HepG2 (cell line): ENCODE measurements around the gene CASZ1. TPM values are rescaled to one million over a fixed set of nuclear protein-coding genes. Genes with fewer than 3 reads are reported as not detected.

ENCODE experiments used
- ATAC-seq: fragments of 200-7000 bp; cut with Tn5 transposase; 3 replicates; pipeline ENCODE4 v1.9.1; 2020; ENCODE audit warnings: mild to moderate bottlenecking, moderate library complexity
- BruUV-seq: library from RNA; stranded (reverse); fragments of 400-500 nt; replicated peaks from 2 replicates; lab custom pipeline; 2021; lab: Mats Ljungman, UMichigan
- CTCF ChIA-PET: fragments of 300-600 bp; formaldehyde crosslinking; extraction: SDS; loops from one replicate; lab custom pipeline; 2021; ENCODE audit warnings: low total read pairs, inconsistent platforms, low intra/inter-chr PET ratio; lab: Yijun Ruan, JAX
- POLR2A ChIA-PET: fragments of 350-600 bp; sonication (Branson Sonifier 250); formaldehyde crosslinking; loops from one replicate; lab custom pipeline; 2020; ENCODE audit warnings: antibody characterized with exemption, inconsistent platforms; lab: Yijun Ruan, JAX
- DNase-seq: peaks from one replicate; pipeline ENCODE4 v3.0.0-alpha.2; 2015; ENCODE audit warnings: low spot score
- FAIRE-seq: peaks from 3 replicates; lab custom pipeline; 2011; peaks lifted over from hg19 to GRCh38; lab: Jason Lieb, UNC
- H2AFZ ChIP-seq: one replicate; pipeline ENCODE4 v1.6.1; 2011; ENCODE audit warnings: low read length, inconsistent platforms
- H3K27ac ChIP-seq: fragments of 300-600 bp; 3 replicates; pipeline ENCODE4 v1.8.0; 2011; ENCODE audit warnings: mixed run types, mild to moderate bottlenecking, mixed read lengths, low read length, inconsistent platforms; ENCODE audit not compliant: insufficient read depth; ENCODE audit errors: extremely low read length
- H3K27me3 ChIP-seq, 2 experiments: fragments of 200-600 bp in 1 of 2; 2 replicates in 1 of 2; 3 replicates in 1 of 2; pipeline versions ENCODE4 v1.6.0 to v1.8.0; 2011; ENCODE audit warnings: low read length in 2 of 2, mild to moderate bottlenecking in 2 of 2, moderate library complexity in 2 of 2, inconsistent platforms in 1 of 2; ENCODE audit not compliant: insufficient read depth in 2 of 2, control insufficient read depth in 1 of 2
- H3K36me3 ChIP-seq, 2 experiments: fragments of 200-600 bp in 1 of 2; replicated peaks in 1 of 2; 2 replicates in 1 of 2; 3 replicates in 1 of 2; pipeline versions ENCODE4 v1.5.1 to v1.8.0; 2011; ENCODE audit warnings: low read length in 2 of 2, inconsistent platforms in 1 of 2; ENCODE audit not compliant: insufficient read depth in 2 of 2, control insufficient read depth in 1 of 2
- H3K4me1 ChIP-seq: 2 replicates; pipeline ENCODE4 v1.5.1; 2012; ENCODE audit warnings: low read length, inconsistent platforms; ENCODE audit not compliant: insufficient read depth
- H3K4me2 ChIP-seq: 2 replicates; pipeline ENCODE4 v1.6.0; 2011; ENCODE audit warnings: low read depth, low read length, inconsistent platforms
- H3K4me3 ChIP-seq, 3 experiments: fragments of 200-600 bp in 1 of 3; sonication (generic), shearing (Covaris generic) in 1 of 3; replicated peaks in 1 of 3; 2 replicates each; pipeline ENCODE4 v1.5.1; 2011 to 2016; ENCODE audit warnings: low read length in 3 of 3, inconsistent platforms in 2 of 3, low read depth in 2 of 3, mild to moderate bottlenecking in 2 of 3, control low read depth in 1 of 3, mixed read lengths in 1 of 3; ENCODE audit not compliant: insufficient read depth in 1 of 3
- H3K79me2 ChIP-seq: one replicate; pipeline ENCODE4 v1.6.1; 2011; ENCODE audit warnings: low read length, inconsistent platforms; ENCODE audit not compliant: insufficient read depth
- H3K9ac ChIP-seq: 2 replicates; pipeline ENCODE4 v1.6.0; 2011; ENCODE audit warnings: mild to moderate bottlenecking, low read depth, low read length, inconsistent platforms; ENCODE audit not compliant: insufficient read depth
- H3K9me3 ChIP-seq: 2 replicates; pipeline ENCODE4 v1.5.1; 2012; ENCODE audit warnings: mild to moderate bottlenecking, low read length
- H4K20me1 ChIP-seq: 2 replicates; pipeline ENCODE4 v1.6.0; 2011; ENCODE audit warnings: inconsistent platforms, mild to moderate bottlenecking, low read length, moderate library complexity; ENCODE audit not compliant: insufficient read depth
- FOXK2 ChIP-seq: fragments of 450-650 bp; IDR thresholded peaks from 2 replicates; pipeline ENCODE4 v1.6.1; 2016
- MED8 ChIP-seq: sonication (generic); formaldehyde crosslinking; IDR thresholded peaks from 2 replicates; pipeline ENCODE4 v1.8.1; 2023; ENCODE audit warnings: mild to moderate bottlenecking, missing genetic modification reagents; ENCODE audit not compliant: insufficient replicate concordance
- NFIB ChIP-seq: sonication (generic); formaldehyde crosslinking; IDR thresholded peaks from 2 replicates; pipeline ENCODE4 v1.9.0; 2021; ENCODE audit warnings: missing genetic modification reagents, mild to moderate bottlenecking, borderline replicate concordance
- RFXAP ChIP-seq: sonication (generic); formaldehyde crosslinking; IDR thresholded peaks from 2 replicates; pipeline ENCODE4 v1.4.0; 2020; ENCODE audit warnings: missing genetic modification reagents, borderline replicate concordance
- SP5 ChIP-seq: IDR thresholded peaks from 2 replicates; pipeline ENCODE4 v1.6.1; 2016; ENCODE audit warnings: low read depth, borderline replicate concordance
- YY1 ChIP-seq: IDR thresholded peaks from 2 replicates; pipeline ENCODE4 v1.6.1; 2011; ENCODE audit warnings: low read length, low read depth, moderate library complexity, mild to moderate bottlenecking; ENCODE audit not compliant: insufficient read depth, insufficient replicate concordance
- WGBS: methylation state at CpG from one replicate; pipeline ENCODE4 v1.1.6; 2017; ENCODE audit warnings: low lambda C conversion rate; 5-methylcytosine and 5-hydroxymethylcytosine counted together
- in situ Hi-C: cut with HindIII; loops from 2 replicates; pipeline ENCODE4 v1.10.0; 2017; ENCODE audit warnings: low pct_unique_long_range_greater_than_20kb; ENCODE audit not compliant: extremely low pct_ligation_motif_present
- intact Hi-C: fragments of 100-400 bp; cut with micrococcal nuclease; formaldehyde crosslinking; loops from one replicate; pipeline ENCODE4 v1.10.0; 2022; ENCODE audit not compliant: unreplicated experiment
- polyA plus RNA-seq, 8 experiments: library from polyadenylated mRNA; depleted of rRNA in 3 of 8; stranded (reverse) in 7 of 8; unstranded in 1 of 8; fragments of >200 nt; fragmentation: Illumina TruSeq in 4 of 8; extraction: Trizol in 4 of 8; gene quantifications; 2 replicates each; pipeline versions ENCODE4 v1.2.1 to v1.2.3, GENCODE V29; 2011 to 2016; ENCODE audit warnings: low read depth in 4 of 8, missing spikeins in 1 of 8, mixed read lengths in 1 of 8; ENCODE audit not compliant: insufficient read depth in 1 of 8
- total RNA-seq, 5 experiments: library from RNA; depleted of rRNA; stranded (reverse); fragments of >200 nt; fragmentation: Illumina TruSeq; extraction: Trizol; gene quantifications; 2 replicates each; pipeline ENCODE4 v1.2.3, GENCODE V29; 2016; ENCODE audit warnings: low read depth in 1 of 5
- TF ChIP-seq, protein P1 (sequence below): sonication (generic); formaldehyde crosslinking; IDR thresholded peaks from 2 replicates; pipeline ENCODE4 v1.5.1; 2020; ENCODE audit warnings: mild to moderate bottlenecking, missing genetic modification reagents, borderline replicate concordance
- TF ChIP-seq, protein P2 (sequence below): sonication (generic); formaldehyde crosslinking; conservative IDR thresholded peaks from 2 replicates; pipeline ENCODE4 v1.8.0; 2022; ENCODE audit warnings: missing genetic modification reagents

The CASZ1 gene
- total and polyA plus RNA-seq, 2 of the 13 experiments (the other 11 are each of a cell fraction or from before 2014, with no cell fraction given), result 1.9 to 3.7 TPM

DNA sequence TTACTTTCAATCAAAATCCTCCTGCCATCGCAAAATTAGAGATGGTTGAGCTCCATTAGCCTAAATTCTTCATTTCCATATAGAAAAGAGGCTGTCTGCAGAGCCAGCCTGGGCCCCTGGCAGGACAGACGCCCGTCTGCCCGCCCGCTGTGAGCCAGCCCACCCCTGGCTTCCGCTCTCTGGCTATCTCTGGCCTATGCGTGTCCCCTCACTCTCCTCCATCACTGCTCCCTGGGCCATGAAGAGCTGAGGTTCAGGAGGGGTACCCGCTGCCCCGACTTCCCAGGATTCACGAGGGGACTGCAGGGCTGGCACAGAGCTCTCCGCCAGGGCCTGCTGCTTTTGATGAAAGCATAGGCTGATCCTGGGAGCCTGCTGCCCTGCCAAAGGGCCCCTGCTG, 117.6 kb downstream of the CASZ1 start:
- 94% methylated on average over 11 of the region's 11 CpGs for WGBS
- intact Hi-C loops, result loop anchor here (5.0 kb wide), 1 partner anchor 118 kb away; the partner anchor contains the start of gene CASZ1
- POLR2A ChIA-PET, result interaction anchor here (0.9 to 1.6 kb wide), 2 partner anchors 11 to 14 kb away, joined by 3 to 4 read pairs; no protein-coding TSS in a partner anchor

More for the DNA sequence above, 117.6 kb downstream of the CASZ1 start:
- Histone ChIP-seq H2AFZ (no peak overlapping the region), H3K9me3 (no peaks in the 10 kb centered on the region), H3K27me3 (no peaks in the 10 kb centered on the region), H4K20me1 (no peaks in the 10 kb centered on the region)
- ATAC-seq (no peak), DNase-seq (no peak)
- TF ChIP-seq NFIB (CRISPR knock-in tag) (no peak), MED8 (CRISPR knock-in tag) (no peak), FOXK2 (no peak), YY1 (no peak), RFXAP (CRISPR knock-in tag) (no peak), SP5 (CRISPR knock-in tag) (no peak)
- TF ChIP-seq, protein P1, sequence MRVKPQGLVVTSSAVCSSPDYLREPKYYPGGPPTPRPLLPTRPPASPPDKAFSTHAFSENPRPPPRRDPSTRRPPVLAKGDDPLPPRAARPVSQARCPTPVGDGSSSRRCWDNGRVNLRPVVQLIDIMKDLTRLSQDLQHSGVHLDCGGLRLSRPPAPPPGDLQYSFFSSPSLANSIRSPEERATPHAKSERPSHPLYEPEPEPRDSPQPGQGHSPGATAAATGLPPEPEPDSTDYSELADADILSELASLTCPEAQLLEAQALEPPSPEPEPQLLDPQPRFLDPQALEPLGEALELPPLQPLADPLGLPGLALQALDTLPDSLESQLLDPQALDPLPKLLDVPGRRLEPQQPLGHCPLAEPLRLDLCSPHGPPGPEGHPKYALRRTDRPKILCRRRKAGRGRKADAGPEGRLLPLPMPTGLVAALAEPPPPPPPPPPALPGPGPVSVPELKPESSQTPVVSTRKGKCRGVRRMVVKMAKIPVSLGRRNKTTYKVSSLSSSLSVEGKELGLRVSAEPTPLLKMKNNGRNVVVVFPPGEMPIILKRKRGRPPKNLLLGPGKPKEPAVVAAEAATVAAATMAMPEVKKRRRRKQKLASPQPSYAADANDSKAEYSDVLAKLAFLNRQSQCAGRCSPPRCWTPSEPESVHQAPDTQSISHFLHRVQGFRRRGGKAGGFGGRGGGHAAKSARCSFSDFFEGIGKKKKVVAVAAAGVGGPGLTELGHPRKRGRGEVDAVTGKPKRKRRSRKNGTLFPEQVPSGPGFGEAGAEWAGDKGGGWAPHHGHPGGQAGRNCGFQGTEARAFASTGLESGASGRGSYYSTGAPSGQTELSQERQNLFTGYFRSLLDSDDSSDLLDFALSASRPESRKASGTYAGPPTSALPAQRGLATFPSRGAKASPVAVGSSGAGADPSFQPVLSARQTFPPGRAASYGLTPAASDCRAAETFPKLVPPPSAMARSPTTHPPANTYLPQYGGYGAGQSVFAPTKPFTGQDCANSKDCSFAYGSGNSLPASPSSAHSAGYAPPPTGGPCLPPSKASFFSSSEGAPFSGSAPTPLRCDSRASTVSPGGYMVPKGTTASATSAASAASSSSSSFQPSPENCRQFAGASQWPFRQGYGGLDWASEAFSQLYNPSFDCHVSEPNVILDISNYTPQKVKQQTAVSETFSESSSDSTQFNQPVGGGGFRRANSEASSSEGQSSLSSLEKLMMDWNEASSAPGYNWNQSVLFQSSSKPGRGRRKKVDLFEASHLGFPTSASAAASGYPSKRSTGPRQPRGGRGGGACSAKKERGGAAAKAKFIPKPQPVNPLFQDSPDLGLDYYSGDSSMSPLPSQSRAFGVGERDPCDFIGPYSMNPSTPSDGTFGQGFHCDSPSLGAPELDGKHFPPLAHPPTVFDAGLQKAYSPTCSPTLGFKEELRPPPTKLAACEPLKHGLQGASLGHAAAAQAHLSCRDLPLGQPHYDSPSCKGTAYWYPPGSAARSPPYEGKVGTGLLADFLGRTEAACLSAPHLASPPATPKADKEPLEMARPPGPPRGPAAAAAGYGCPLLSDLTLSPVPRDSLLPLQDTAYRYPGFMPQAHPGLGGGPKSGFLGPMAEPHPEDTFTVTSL (CRISPR knock-in tag), result no peak
- TF ChIP-seq, protein P2, sequence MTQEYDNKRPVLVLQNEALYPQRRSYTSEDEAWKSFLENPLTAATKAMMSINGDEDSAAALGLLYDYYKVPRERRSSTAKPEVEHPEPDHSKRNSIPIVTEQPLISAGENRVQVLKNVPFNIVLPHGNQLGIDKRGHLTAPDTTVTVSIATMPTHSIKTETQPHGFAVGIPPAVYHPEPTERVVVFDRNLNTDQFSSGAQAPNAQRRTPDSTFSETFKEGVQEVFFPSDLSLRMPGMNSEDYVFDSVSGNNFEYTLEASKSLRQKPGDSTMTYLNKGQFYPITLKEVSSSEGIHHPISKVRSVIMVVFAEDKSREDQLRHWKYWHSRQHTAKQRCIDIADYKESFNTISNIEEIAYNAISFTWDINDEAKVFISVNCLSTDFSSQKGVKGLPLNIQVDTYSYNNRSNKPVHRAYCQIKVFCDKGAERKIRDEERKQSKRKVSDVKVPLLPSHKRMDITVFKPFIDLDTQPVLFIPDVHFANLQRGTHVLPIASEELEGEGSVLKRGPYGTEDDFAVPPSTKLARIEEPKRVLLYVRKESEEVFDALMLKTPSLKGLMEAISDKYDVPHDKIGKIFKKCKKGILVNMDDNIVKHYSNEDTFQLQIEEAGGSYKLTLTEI (CRISPR knock-in tag), result no peak
- TF ChIP-seq, all 625 proteins: peak for 0
- Histone ChIP-seq H3K4me2 (no peak overlapping the region), H3K36me3 (no peaks in the 10 kb centered on the region), H3K9ac (no peak overlapping the region), H3K27ac (no peak overlapping the region), H3K4me1 (peaks cover 79% of the 10 kb centered on the region), H3K79me2 (no peaks in the 10 kb centered on the region), H3K4me3 (no peak overlapping the region)
- CTCF ChIA-PET, result no interaction called here
- no peak for FAIRE-seq
- in situ Hi-C loops, result loop anchor here (5.0 kb wide), 1 partner anchor 118 kb away; the partner anchor contains the start of gene CASZ1
- no TSS peak for BruUV-seq
